ENCODE data around the gene DSG3.

GRCh38 chr18:31436825-31437224, 10.7 kb upstream of the DSG3 start:
- TF ChIP-seq POLR2A (IDR thresholded peaks at IDR 0.05) (no peak), CTCF (IDR thresholded peaks at IDR 0.05) (no peak)

All from adrenal gland (tissue), 5 donors.